HepG2 (cell line): ENCODE measurements around the gene GPATCH3. TPM values are rescaled to one million over a fixed set of nuclear protein-coding genes. Genes with fewer than 3 reads are reported as not detected.

Experiments used
- ELF4 ChIP-seq: sonication (generic); formaldehyde crosslinking; IDR thresholded peaks from 2 replicates; pipeline ENCODE4 v1.5.0; 2020; ENCODE audit warnings: missing genetic modification reagents, mild to moderate bottlenecking, moderate library complexity, borderline replicate concordance
- FLYWCH1 ChIP-seq: sonication (generic); formaldehyde crosslinking; IDR thresholded peaks from 2 replicates; pipeline ENCODE4 v1.8.1; 2023; ENCODE audit warnings: mild to moderate bottlenecking, missing genetic modification reagents
- RXRB ChIP-seq: IDR thresholded peaks from 2 replicates; pipeline ENCODE4 v1.6.1; 2016; ENCODE audit warnings: borderline replicate concordance, missing genetic modification reagents, missing compliant biosample characterization
- YEATS2 ChIP-seq: sonication (generic); formaldehyde crosslinking; IDR thresholded peaks from 2 replicates; pipeline ENCODE4 v1.4.0; 2020; ENCODE audit warnings: missing genetic modification reagents, borderline replicate concordance
- ZNF34 ChIP-seq: sonication (generic); formaldehyde crosslinking; IDR thresholded peaks from 2 replicates; pipeline ENCODE4 v1.4.0; 2020; ENCODE audit warnings: mild to moderate bottlenecking, missing genetic modification reagents, borderline replicate concordance
- ZNF7 ChIP-seq: IDR thresholded peaks from 2 replicates; pipeline ENCODE4 v1.6.1; 2016; ENCODE audit warnings: missing biosample characterization, missing genetic modification reagents
- polyA plus RNA-seq, 8 experiments: library from polyadenylated mRNA; depleted of rRNA in 3 of 8; stranded (reverse) in 7 of 8; unstranded in 1 of 8; fragments of >200 nt; fragmentation: Illumina TruSeq in 4 of 8; extraction: Trizol in 4 of 8; gene quantifications; 2 replicates each; pipeline versions ENCODE4 v1.2.1 to v1.2.3, GENCODE V29; 2011 to 2016; ENCODE audit warnings: low read depth in 4 of 8, missing spikeins in 1 of 8, mixed read lengths in 1 of 8; ENCODE audit not compliant: insufficient read depth in 1 of 8
- total RNA-seq, 5 experiments: library from RNA; depleted of rRNA; stranded (reverse); fragments of >200 nt; fragmentation: Illumina TruSeq; extraction: Trizol; gene quantifications; 2 replicates each; pipeline ENCODE4 v1.2.3, GENCODE V29; 2016; ENCODE audit warnings: low read depth in 1 of 5
- TF ChIP-seq, protein P1 (sequence below): sonication (generic); formaldehyde crosslinking; IDR thresholded peaks from one replicate; pipeline ENCODE4 v1.5.1; 2020; ENCODE audit warnings: mild to moderate bottlenecking, missing genetic modification reagents; ENCODE audit errors: not compliant biosample characterization
- TF ChIP-seq, protein P2 (sequence below): sonication (generic); formaldehyde crosslinking; IDR thresholded peaks from 2 replicates; pipeline ENCODE4 v1.5.0; 2020; ENCODE audit warnings: mild to moderate bottlenecking, missing genetic modification reagents, moderate library complexity
- TF ChIP-seq, protein P3 (sequence below): fragments of 450-650 bp; IDR thresholded peaks from 2 replicates; pipeline ENCODE4 v1.6.1; 2016
- TF ChIP-seq, protein P4 (sequence below): sonication (generic); formaldehyde crosslinking; conservative IDR thresholded peaks from 2 replicates; pipeline ENCODE4 v1.5.0; 2020; ENCODE audit warnings: missing genetic modification reagents
- TF ChIP-seq, protein P5 (sequence below): sonication (generic); formaldehyde crosslinking; IDR thresholded peaks from 2 replicates; pipeline ENCODE4 v1.4.0; 2020; ENCODE audit warnings: mild to moderate bottlenecking, missing genetic modification reagents

Gene GPATCH3
- total and polyA plus RNA-seq, 2 of the 13 experiments (the other 11 are each of a cell fraction or from before 2014, with no cell fraction given): 8.3 to 11.0 TPM

DNA sequence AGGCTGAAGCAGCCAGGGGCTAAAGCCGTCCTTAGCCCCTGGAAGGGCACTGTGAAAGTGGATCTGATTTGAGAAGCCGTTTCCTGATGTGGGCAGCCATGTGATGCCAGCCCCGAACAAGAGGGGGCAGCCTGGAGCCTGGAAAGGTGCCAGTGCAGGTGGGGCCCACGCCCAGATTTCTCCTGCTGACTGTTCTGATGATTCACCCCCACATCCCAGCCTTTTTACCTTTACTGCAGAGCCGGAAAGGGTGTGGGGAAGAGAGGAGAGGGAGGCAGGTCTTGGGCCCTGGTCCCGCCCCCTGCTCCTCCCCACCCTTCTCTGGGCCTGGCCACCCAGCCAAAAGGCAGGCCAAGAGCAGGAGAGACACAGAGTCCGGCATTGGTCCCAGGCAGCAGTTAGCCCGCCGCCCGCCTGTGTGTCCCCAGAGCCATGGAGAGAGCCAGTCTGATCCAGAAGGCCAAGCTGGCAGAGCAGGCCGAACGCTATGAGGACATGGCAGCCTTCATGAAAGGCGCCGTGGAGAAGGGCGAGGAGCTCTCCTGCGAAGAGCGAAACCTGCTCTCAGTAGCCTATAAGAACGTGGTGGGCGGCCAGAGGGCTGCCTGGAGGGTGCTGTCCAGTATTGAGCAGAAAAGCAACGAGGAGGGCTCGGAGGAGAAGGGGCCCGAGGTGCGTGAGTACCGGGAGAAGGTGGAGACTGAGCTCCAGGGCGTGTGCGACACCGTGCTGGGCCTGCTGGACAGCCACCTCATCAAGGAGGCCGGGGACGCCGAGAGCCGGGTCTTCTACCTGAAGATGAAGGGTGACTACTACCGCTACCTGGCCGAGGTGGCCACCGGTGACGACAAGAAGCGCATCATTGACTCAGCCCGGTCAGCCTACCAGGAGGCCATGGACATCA is 37.2 kb downstream of the GPATCH3 start, which contains the start of gene SFN (continued):
- TF ChIP-seq, protein P1, sequence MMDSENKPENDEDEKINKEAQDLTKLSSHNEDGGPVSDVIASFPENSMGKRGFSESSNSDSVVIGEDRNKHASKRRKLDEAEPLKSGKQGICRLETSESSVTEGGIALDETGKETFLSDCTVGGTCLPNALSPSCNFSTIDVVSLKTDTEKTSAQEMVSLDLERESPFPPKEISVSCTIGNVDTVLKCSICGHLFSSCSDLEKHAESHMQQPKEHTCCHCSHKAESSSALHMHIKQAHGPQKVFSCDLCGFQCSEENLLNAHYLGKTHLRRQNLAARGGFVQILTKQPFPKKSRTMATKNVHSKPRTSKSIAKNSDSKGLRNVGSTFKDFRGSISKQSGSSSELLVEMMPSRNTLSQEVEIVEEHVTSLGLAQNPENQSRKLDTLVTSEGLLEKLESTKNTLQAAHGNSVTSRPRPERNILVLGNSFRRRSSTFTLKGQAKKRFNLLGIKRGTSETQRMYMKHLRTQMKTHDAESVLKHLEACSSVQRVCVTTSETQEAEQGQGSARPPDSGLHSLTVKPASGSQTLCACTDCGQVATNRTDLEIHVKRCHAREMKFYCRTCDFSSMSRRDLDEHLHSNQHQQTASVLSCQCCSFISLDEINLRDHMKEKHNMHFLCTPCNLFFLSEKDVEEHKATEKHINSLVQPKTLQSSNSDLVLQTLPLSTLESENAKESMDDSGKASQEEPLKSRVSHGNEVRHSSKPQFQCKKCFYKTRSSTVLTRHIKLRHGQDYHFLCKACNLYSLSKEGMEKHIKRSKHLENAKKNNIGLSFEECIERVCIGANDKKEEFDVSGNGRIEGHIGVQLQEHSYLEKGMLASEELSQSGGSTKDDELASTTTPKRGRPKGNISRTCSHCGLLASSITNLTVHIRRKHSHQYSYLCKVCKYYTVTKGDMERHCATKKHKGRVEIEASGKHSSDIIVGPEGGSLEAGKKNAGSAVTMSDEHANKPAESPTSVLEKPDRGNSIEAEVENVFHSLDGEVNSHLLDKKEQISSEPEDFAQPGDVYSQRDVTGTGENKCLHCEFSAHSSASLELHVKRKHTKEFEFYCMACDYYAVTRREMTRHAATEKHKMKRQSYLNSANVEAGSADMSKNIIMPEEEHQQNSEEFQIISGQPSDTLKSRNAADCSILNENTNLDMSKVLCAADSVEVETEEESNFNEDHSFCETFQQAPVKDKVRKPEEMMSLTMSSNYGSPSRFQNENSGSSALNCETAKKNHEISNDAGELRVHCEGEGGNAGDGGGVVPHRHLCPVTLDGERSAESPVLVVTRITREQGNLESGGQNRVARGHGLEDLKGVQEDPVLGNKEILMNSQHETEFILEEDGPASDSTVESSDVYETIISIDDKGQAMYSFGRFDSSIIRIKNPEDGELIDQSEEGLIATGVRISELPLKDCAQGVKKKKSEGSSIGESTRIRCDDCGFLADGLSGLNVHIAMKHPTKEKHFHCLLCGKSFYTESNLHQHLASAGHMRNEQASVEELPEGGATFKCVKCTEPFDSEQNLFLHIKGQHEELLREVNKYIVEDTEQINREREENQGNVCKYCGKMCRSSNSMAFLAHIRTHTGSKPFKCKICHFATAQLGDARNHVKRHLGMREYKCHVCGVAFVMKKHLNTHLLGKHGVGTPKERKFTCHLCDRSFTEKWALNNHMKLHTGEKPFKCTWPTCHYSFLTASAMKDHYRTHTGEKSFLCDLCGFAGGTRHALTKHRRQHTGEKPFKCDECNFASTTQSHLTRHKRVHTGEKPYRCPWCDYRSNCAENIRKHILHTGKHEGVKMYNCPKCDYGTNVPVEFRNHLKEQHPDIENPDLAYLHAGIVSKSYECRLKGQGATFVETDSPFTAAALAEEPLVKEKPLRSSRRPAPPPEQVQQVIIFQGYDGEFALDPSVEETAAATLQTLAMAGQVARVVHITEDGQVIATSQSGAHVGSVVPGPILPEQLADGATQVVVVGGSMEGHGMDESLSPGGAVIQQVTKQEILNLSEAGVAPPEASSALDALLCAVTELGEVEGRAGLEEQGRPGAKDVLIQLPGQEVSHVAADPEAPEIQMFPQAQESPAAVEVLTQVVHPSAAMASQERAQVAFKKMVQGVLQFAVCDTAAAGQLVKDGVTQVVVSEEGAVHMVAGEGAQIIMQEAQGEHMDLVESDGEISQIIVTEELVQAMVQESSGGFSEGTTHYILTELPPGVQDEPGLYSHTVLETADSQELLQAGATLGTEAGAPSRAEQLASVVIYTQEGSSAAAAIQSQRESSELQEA: no peak
- TF ChIP-seq, protein P2, sequence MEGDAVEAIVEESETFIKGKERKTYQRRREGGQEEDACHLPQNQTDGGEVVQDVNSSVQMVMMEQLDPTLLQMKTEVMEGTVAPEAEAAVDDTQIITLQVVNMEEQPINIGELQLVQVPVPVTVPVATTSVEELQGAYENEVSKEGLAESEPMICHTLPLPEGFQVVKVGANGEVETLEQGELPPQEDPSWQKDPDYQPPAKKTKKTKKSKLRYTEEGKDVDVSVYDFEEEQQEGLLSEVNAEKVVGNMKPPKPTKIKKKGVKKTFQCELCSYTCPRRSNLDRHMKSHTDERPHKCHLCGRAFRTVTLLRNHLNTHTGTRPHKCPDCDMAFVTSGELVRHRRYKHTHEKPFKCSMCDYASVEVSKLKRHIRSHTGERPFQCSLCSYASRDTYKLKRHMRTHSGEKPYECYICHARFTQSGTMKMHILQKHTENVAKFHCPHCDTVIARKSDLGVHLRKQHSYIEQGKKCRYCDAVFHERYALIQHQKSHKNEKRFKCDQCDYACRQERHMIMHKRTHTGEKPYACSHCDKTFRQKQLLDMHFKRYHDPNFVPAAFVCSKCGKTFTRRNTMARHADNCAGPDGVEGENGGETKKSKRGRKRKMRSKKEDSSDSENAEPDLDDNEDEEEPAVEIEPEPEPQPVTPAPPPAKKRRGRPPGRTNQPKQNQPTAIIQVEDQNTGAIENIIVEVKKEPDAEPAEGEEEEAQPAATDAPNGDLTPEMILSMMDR (CRISPR knock-in tag): peak; percentile 73
- TF ChIP-seq, protein P3, sequence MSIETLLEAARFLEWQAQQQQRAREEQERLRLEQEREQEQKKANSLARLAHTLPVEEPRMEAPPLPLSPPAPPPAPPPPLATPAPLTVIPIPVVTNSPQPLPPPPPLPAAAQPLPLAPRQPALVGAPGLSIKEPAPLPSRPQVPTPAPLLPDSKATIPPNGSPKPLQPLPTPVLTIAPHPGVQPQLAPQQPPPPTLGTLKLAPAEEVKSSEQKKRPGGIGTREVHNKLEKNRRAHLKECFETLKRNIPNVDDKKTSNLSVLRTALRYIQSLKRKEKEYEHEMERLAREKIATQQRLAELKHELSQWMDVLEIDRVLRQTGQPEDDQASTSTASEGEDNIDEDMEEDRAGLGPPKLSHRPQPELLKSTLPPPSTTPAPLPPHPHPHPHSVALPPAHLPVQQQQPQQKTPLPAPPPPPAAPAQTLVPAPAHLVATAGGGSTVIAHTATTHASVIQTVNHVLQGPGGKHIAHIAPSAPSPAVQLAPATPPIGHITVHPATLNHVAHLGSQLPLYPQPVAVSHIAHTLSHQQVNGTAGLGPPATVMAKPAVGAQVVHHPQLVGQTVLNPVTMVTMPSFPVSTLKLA: no peak
- no peak for TF ChIP-seq ZNF34 (CRISPR knock-in tag)
- TF ChIP-seq ELF4 (CRISPR knock-in tag): no peak
- no peak for TF ChIP-seq FLYWCH1
- no peak for TF ChIP-seq ZNF7
- TF ChIP-seq, protein P4, sequence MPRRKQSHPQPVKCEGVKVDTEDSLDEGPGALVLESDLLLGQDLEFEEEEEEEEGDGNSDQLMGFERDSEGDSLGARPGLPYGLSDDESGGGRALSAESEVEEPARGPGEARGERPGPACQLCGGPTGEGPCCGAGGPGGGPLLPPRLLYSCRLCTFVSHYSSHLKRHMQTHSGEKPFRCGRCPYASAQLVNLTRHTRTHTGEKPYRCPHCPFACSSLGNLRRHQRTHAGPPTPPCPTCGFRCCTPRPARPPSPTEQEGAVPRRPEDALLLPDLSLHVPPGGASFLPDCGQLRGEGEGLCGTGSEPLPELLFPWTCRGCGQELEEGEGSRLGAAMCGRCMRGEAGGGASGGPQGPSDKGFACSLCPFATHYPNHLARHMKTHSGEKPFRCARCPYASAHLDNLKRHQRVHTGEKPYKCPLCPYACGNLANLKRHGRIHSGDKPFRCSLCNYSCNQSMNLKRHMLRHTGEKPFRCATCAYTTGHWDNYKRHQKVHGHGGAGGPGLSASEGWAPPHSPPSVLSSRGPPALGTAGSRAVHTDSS (CRISPR knock-in tag): no peak
- TF ChIP-seq, protein P5, sequence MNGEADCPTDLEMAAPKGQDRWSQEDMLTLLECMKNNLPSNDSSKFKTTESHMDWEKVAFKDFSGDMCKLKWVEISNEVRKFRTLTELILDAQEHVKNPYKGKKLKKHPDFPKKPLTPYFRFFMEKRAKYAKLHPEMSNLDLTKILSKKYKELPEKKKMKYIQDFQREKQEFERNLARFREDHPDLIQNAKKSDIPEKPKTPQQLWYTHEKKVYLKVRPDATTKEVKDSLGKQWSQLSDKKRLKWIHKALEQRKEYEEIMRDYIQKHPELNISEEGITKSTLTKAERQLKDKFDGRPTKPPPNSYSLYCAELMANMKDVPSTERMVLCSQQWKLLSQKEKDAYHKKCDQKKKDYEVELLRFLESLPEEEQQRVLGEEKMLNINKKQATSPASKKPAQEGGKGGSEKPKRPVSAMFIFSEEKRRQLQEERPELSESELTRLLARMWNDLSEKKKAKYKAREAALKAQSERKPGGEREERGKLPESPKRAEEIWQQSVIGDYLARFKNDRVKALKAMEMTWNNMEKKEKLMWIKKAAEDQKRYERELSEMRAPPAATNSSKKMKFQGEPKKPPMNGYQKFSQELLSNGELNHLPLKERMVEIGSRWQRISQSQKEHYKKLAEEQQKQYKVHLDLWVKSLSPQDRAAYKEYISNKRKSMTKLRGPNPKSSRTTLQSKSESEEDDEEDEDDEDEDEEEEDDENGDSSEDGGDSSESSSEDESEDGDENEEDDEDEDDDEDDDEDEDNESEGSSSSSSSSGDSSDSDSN (CRISPR knock-in tag): no peak
- TF ChIP-seq RXRB (CRISPR knock-in tag): no peak
- TF ChIP-seq YEATS2 (CRISPR knock-in tag): peak; percentile 47; the same call in 1 of the 2 replicates
